HG02759 (cell line): ENCODE data around the gene RAD51B.

ENCODE experiments used
- ATAC-seq: cut with Tn5 transposase; IDR thresholded peaks from one replicate; pipeline ENCODE4 v1.9.1; 2021; ENCODE audit warnings: mild to moderate bottlenecking, moderate library complexity; ENCODE audit not compliant: unreplicated experiment

The RAD51B gene

GRCh38 chr14:68593806-68594536, 774.4 kb downstream of the RAD51B start:
- no peak for ATAC-seq

GRCh38 chr14:68594737-68595380, 775.3 kb downstream of the RAD51B start:
- ATAC-seq, result no peak

GRCh38 chr14:68596211-68596610, 776.6 kb downstream of the RAD51B start:
- ATAC-seq, result no peak

- no peak for ATAC-seq
Observed at GRCh38 chr14:68596701-68597100, 777.1 kb downstream of the RAD51B start.

- ATAC-seq, result no peak
Observed at GRCh38 chr14:68598089-68598488, 778.5 kb downstream of the RAD51B start.

- ATAC-seq, result no peak
Observed at GRCh38 chr14:68598621-68599447, 779.3 kb downstream of the RAD51B start.

- ATAC-seq, result no peak
Observed at GRCh38 chr14:68599896-68600610, 780.5 kb downstream of the RAD51B start.

GRCh38 chr14:68602507-68602906, 782.9 kb downstream of the RAD51B start:
- no peak for ATAC-seq

GRCh38 chr14:68603533-68604360, 784.2 kb downstream of the RAD51B start:
- no peak for ATAC-seq

- ATAC-seq, result no peak
Observed at GRCh38 chr14:68604361-68604730, 784.8 kb downstream of the RAD51B start.

- no peak for ATAC-seq
Observed at GRCh38 chr14:68604822-68605221, 785.2 kb downstream of the RAD51B start.

GRCh38 chr14:68606176-68606575, 786.6 kb downstream of the RAD51B start:
- no peak for ATAC-seq

GRCh38 chr14:68606644-68607043, 787.1 kb downstream of the RAD51B start:
- no peak for ATAC-seq

- ATAC-seq, result no peak
Observed at GRCh38 chr14:68607081-68607866, 787.7 kb downstream of the RAD51B start.

GRCh38 chr14:68607867-68608573, 788.4 kb downstream of the RAD51B start:
- no peak for ATAC-seq

- ATAC-seq, result no peak
Observed at GRCh38 chr14:68608574-68608962, 789.0 kb downstream of the RAD51B start.

GRCh38 chr14:68609012-68609411, 789.4 kb downstream of the RAD51B start:
- no peak for ATAC-seq

- ATAC-seq, result no peak
Observed at GRCh38 chr14:68610251-68610793, 790.7 kb downstream of the RAD51B start.

- ATAC-seq, result no peak
Observed at GRCh38 chr14:68611599-68611998, 792.0 kb downstream of the RAD51B start.
